ENCODE results near the gene GPR146.

DNA sequence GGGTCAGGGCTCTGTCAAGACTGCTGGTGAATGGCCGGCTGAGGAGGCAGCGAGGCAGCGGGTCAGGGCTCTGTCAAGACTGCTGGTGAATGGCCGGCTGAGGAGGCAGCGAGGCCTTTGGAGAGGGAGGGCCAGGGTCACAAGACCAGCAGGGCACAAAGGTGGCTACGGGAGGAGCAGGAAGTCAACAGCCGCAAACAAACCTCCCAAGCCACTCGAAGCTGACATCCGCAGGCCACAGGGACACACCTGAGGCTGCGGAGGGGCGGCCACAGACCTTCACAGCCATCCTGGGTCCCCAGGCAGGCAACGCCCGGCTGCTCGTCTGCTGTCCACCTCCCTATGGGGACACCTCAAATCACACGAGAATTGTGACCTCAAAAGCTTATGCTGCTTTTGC lies 34.6 kb downstream of the GPR146 start:
- no peak for TF ChIP-seq POLR2A (IDR thresholded peaks at IDR 0.05)
- TF ChIP-seq, protein P1, sequence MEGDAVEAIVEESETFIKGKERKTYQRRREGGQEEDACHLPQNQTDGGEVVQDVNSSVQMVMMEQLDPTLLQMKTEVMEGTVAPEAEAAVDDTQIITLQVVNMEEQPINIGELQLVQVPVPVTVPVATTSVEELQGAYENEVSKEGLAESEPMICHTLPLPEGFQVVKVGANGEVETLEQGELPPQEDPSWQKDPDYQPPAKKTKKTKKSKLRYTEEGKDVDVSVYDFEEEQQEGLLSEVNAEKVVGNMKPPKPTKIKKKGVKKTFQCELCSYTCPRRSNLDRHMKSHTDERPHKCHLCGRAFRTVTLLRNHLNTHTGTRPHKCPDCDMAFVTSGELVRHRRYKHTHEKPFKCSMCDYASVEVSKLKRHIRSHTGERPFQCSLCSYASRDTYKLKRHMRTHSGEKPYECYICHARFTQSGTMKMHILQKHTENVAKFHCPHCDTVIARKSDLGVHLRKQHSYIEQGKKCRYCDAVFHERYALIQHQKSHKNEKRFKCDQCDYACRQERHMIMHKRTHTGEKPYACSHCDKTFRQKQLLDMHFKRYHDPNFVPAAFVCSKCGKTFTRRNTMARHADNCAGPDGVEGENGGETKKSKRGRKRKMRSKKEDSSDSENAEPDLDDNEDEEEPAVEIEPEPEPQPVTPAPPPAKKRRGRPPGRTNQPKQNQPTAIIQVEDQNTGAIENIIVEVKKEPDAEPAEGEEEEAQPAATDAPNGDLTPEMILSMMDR (IDR thresholded peaks at IDR 0.05), result no peak
